HepG2 (cell line): ENCODE measurements around the gene ADSS1. TPM values are rescaled to one million over a fixed set of nuclear protein-coding genes. Genes with fewer than 3 reads are reported as not detected.

Source experiments
- ARNT2 ChIP-seq: sonication (generic); formaldehyde crosslinking; IDR thresholded peaks from 2 replicates; pipeline ENCODE4 v1.8.0; 2022; ENCODE audit warnings: mild to moderate bottlenecking, low read depth, missing genetic modification reagents, moderate library complexity
- CBX2 ChIP-seq, 2 experiments: fragments of 200-600 bp in 1 of 2; sonication (generic); formaldehyde crosslinking in 1 of 2; IDR thresholded peaks; 2 replicates each; pipeline versions ENCODE4 v1.7.0 to v1.8.1; 2018 to 2022; ENCODE audit warnings: low read depth in 2 of 2, low read length in 1 of 2, mild to moderate bottlenecking in 1 of 2, missing genetic modification reagents in 1 of 2
- GATAD1 ChIP-seq: IDR thresholded peaks from 2 replicates; pipeline ENCODE4 v1.6.1; 2016; ENCODE audit warnings: missing genetic modification reagents, missing compliant biosample characterization
- NCOR1 ChIP-seq: fragments of 200-600 bp; sonication (generic); IDR thresholded peaks from 2 replicates; pipeline ENCODE4 v1.7.0; 2017; ENCODE audit warnings: antibody characterized with exemption, low read length, borderline replicate concordance
- NFKBIZ ChIP-seq: IDR thresholded peaks from 2 replicates; pipeline ENCODE4 v1.6.1; 2018; ENCODE audit warnings: missing genetic modification reagents, missing compliant biosample characterization
- PAWR ChIP-seq: sonication (generic); formaldehyde crosslinking; IDR thresholded peaks from 2 replicates; pipeline ENCODE4 v1.4.0; 2020; ENCODE audit warnings: missing genetic modification reagents, mild to moderate bottlenecking, borderline replicate concordance
- SMYD3 ChIP-seq: sonication (generic); formaldehyde crosslinking; IDR thresholded peaks from 2 replicates; pipeline ENCODE4 v1.8.1; 2023; ENCODE audit warnings: mild to moderate bottlenecking, missing genetic modification reagents
- SNAPC2 ChIP-seq: sonication (generic); formaldehyde crosslinking; IDR thresholded peaks from 2 replicates; pipeline ENCODE4 v1.8.1; 2022; ENCODE audit warnings: mild to moderate bottlenecking, missing genetic modification reagents
- THAP11 ChIP-seq: IDR thresholded peaks from 2 replicates; pipeline ENCODE4 v1.6.1; 2016; ENCODE audit warnings: missing biosample characterization, missing genetic modification reagents
- ZFP90 ChIP-seq: sonication (generic); formaldehyde crosslinking; IDR thresholded peaks from 2 replicates; pipeline ENCODE4 v1.8.0; 2022; ENCODE audit warnings: missing genetic modification reagents, mild to moderate bottlenecking, inconsistent platforms, borderline replicate concordance
- ZMYM4 ChIP-seq: sonication (generic); formaldehyde crosslinking; IDR thresholded peaks from 2 replicates; pipeline ENCODE4 v1.8.1; 2023; ENCODE audit warnings: mild to moderate bottlenecking, missing genetic modification reagents
- ZNF282 ChIP-seq: fragments of 450-650 bp; IDR thresholded peaks from 2 replicates; pipeline ENCODE4 v1.6.1; 2018; ENCODE audit not compliant: partially characterized antibody
- ZNF317 ChIP-seq: sonication (generic); formaldehyde crosslinking; IDR thresholded peaks from 2 replicates; pipeline ENCODE4 v1.5.0; 2020; ENCODE audit warnings: mild to moderate bottlenecking, missing genetic modification reagents
- ZNF441 ChIP-seq: sonication (generic); formaldehyde crosslinking; IDR thresholded peaks from 2 replicates; pipeline ENCODE4 v1.7.0; 2021; ENCODE audit warnings: missing genetic modification reagents, borderline replicate concordance
- ZNF543 ChIP-seq: sonication (generic); formaldehyde crosslinking; IDR thresholded peaks from 2 replicates; pipeline ENCODE4 v1.4.0; 2020; ENCODE audit warnings: mild to moderate bottlenecking, missing genetic modification reagents
- polyA plus RNA-seq, 8 experiments: library from polyadenylated mRNA; depleted of rRNA in 3 of 8; stranded (reverse) in 7 of 8; unstranded in 1 of 8; fragments of >200 nt; fragmentation: Illumina TruSeq in 4 of 8; extraction: Trizol in 4 of 8; gene quantifications; 2 replicates each; pipeline versions ENCODE4 v1.2.1 to v1.2.3, GENCODE V29; 2011 to 2016; ENCODE audit warnings: low read depth in 4 of 8, missing spikeins in 1 of 8, mixed read lengths in 1 of 8; ENCODE audit not compliant: insufficient read depth in 1 of 8
- total RNA-seq, 5 experiments: library from RNA; depleted of rRNA; stranded (reverse); fragments of >200 nt; fragmentation: Illumina TruSeq; extraction: Trizol; gene quantifications; 2 replicates each; pipeline ENCODE4 v1.2.3, GENCODE V29; 2016; ENCODE audit warnings: low read depth in 1 of 5
- TF ChIP-seq, protein P1 (sequence below): sonication (generic); formaldehyde crosslinking; IDR thresholded peaks from 2 replicates; pipeline ENCODE4 v1.9.0; 2022; ENCODE audit warnings: missing genetic modification reagents, mild to moderate bottlenecking, borderline replicate concordance
- TF ChIP-seq, protein P2 (sequence below): sonication (generic); formaldehyde crosslinking; IDR thresholded peaks from 2 replicates; pipeline ENCODE4 v1.5.1; 2020; ENCODE audit warnings: mild to moderate bottlenecking, missing genetic modification reagents, borderline replicate concordance
- TF ChIP-seq, protein P3 (sequence below): sonication (generic); formaldehyde crosslinking; IDR thresholded peaks from 2 replicates; pipeline ENCODE4 v1.5.1; 2020; ENCODE audit warnings: mild to moderate bottlenecking, missing genetic modification reagents, moderate library complexity
- TF ChIP-seq, protein P4 (sequence below): sonication (generic); formaldehyde crosslinking; IDR thresholded peaks from 2 replicates; pipeline ENCODE4 v1.5.0; 2020; ENCODE audit warnings: mild to moderate bottlenecking, missing genetic modification reagents

ADSS1 gene
- total and polyA plus RNA-seq, 2 of the 13 experiments (the other 11 are each of a cell fraction or from before 2014, with no cell fraction given), result 1.0 to 36.7 TPM

DNA sequence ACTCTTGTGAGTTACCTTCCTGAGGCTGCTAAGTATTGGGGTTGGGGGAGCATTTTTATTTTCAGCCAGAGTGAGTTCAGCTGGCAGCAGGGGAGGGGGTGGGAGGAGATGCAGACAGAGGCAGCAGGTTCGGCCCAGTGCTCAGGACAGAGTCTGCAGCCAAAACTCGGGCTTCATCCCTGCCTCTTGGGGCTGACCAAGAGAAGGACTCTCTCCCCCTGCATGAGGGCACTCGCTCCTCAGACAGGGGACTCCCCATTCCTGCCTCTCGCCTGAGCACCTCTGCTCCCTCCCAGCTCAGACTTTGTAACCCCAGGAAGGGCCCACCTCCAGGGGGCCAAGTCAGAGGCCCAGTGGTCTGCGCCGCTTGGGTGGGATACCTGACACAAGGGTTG lies 72.7 kb downstream of the ADSS1 start (continued):
- TF ChIP-seq, protein P1, sequence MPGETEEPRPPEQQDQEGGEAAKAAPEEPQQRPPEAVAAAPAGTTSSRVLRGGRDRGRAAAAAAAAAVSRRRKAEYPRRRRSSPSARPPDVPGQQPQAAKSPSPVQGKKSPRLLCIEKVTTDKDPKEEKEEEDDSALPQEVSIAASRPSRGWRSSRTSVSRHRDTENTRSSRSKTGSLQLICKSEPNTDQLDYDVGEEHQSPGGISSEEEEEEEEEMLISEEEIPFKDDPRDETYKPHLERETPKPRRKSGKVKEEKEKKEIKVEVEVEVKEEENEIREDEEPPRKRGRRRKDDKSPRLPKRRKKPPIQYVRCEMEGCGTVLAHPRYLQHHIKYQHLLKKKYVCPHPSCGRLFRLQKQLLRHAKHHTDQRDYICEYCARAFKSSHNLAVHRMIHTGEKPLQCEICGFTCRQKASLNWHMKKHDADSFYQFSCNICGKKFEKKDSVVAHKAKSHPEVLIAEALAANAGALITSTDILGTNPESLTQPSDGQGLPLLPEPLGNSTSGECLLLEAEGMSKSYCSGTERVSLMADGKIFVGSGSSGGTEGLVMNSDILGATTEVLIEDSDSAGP (CRISPR knock-in tag), result 0 out of 2 replicates have a peak, but pooled peaks have one; percentile 24
- no peak for TF ChIP-seq SNAPC2 (CRISPR knock-in tag)
- no peak for TF ChIP-seq NFKBIZ (CRISPR knock-in tag)
- TF ChIP-seq, protein P2, sequence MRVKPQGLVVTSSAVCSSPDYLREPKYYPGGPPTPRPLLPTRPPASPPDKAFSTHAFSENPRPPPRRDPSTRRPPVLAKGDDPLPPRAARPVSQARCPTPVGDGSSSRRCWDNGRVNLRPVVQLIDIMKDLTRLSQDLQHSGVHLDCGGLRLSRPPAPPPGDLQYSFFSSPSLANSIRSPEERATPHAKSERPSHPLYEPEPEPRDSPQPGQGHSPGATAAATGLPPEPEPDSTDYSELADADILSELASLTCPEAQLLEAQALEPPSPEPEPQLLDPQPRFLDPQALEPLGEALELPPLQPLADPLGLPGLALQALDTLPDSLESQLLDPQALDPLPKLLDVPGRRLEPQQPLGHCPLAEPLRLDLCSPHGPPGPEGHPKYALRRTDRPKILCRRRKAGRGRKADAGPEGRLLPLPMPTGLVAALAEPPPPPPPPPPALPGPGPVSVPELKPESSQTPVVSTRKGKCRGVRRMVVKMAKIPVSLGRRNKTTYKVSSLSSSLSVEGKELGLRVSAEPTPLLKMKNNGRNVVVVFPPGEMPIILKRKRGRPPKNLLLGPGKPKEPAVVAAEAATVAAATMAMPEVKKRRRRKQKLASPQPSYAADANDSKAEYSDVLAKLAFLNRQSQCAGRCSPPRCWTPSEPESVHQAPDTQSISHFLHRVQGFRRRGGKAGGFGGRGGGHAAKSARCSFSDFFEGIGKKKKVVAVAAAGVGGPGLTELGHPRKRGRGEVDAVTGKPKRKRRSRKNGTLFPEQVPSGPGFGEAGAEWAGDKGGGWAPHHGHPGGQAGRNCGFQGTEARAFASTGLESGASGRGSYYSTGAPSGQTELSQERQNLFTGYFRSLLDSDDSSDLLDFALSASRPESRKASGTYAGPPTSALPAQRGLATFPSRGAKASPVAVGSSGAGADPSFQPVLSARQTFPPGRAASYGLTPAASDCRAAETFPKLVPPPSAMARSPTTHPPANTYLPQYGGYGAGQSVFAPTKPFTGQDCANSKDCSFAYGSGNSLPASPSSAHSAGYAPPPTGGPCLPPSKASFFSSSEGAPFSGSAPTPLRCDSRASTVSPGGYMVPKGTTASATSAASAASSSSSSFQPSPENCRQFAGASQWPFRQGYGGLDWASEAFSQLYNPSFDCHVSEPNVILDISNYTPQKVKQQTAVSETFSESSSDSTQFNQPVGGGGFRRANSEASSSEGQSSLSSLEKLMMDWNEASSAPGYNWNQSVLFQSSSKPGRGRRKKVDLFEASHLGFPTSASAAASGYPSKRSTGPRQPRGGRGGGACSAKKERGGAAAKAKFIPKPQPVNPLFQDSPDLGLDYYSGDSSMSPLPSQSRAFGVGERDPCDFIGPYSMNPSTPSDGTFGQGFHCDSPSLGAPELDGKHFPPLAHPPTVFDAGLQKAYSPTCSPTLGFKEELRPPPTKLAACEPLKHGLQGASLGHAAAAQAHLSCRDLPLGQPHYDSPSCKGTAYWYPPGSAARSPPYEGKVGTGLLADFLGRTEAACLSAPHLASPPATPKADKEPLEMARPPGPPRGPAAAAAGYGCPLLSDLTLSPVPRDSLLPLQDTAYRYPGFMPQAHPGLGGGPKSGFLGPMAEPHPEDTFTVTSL, result no peak
- peak; percentile 34; the same call in 1 of the 2 replicates for TF ChIP-seq ZFP90
- peak; percentile 64; the same call in 1 of the 2 replicates for TF ChIP-seq ZNF543 (CRISPR knock-in tag)
- TF ChIP-seq ZNF317, result no peak
- TF ChIP-seq NCOR1, result no peak
- no peak for TF ChIP-seq ZMYM4 (CRISPR knock-in tag)
- TF ChIP-seq GATAD1 (CRISPR knock-in tag), result no peak
- no peak for TF ChIP-seq ZNF441 (CRISPR knock-in tag)
- no peak for TF ChIP-seq PAWR (CRISPR knock-in tag)
- TF ChIP-seq ARNT2 (CRISPR knock-in tag), result no peak
- TF ChIP-seq, protein P3, sequence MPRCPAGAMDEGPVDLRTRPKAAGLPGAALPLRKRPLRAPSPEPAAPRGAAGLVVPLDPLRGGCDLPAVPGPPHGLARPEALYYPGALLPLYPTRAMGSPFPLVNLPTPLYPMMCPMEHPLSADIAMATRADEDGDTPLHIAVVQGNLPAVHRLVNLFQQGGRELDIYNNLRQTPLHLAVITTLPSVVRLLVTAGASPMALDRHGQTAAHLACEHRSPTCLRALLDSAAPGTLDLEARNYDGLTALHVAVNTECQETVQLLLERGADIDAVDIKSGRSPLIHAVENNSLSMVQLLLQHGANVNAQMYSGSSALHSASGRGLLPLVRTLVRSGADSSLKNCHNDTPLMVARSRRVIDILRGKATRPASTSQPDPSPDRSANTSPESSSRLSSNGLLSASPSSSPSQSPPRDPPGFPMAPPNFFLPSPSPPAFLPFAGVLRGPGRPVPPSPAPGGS (CRISPR knock-in tag), result 0 out of 2 replicates have a peak, but pooled peaks have one; percentile 11
- TF ChIP-seq ZNF282, result no peak
- no peak for TF ChIP-seq SMYD3 (CRISPR knock-in tag)
- TF ChIP-seq, protein P4, sequence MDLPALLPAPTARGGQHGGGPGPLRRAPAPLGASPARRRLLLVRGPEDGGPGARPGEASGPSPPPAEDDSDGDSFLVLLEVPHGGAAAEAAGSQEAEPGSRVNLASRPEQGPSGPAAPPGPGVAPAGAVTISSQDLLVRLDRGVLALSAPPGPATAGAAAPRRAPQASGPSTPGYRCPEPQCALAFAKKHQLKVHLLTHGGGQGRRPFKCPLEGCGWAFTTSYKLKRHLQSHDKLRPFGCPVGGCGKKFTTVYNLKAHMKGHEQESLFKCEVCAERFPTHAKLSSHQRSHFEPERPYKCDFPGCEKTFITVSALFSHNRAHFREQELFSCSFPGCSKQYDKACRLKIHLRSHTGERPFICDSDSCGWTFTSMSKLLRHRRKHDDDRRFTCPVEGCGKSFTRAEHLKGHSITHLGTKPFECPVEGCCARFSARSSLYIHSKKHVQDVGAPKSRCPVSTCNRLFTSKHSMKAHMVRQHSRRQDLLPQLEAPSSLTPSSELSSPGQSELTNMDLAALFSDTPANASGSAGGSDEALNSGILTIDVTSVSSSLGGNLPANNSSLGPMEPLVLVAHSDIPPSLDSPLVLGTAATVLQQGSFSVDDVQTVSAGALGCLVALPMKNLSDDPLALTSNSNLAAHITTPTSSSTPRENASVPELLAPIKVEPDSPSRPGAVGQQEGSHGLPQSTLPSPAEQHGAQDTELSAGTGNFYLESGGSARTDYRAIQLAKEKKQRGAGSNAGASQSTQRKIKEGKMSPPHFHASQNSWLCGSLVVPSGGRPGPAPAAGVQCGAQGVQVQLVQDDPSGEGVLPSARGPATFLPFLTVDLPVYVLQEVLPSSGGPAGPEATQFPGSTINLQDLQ (CRISPR knock-in tag), result 0 out of 2 replicates have a peak, but pooled peaks have one; percentile 51
- TF ChIP-seq THAP11 (CRISPR knock-in tag), result 0 out of 2 replicates have a peak, but pooled peaks have one; percentile 8
- TF ChIP-seq CBX2 (IDR thresholded peaks at IDR 0.05; ENCODE audit: low read depth, low read length), result no peak
- no peak for TF ChIP-seq CBX2 (CRISPR knock-in tag; IDR thresholded peaks at IDR 0.05; ENCODE audit: low read depth)
